Lung (tissue), 12 donors: Measurements from ENCODE around the gene PNMA8C. TPM values are rescaled to one million over a fixed set of nuclear protein-coding genes. Genes with fewer than 3 reads are reported as not detected.

Experiments
- ATAC-seq: fragments of 200-7000 bp; cut with Tn5 transposase; one replicate; pipeline ENCODE4 v1.9.1; 2020; ENCODE audit warnings: moderate number of reproducible peaks; ENCODE audit not compliant: insufficient read depth, low FRiP score
- DNase-seq, 3 donors: peaks; one replicate each; pipeline ENCODE4 v3.0.0-alpha.2; 2013 to 2017
- H3K27ac ChIP-seq, 2 donors: one replicate each; pipeline ENCODE4 v1.5.1; 2013; ENCODE audit warnings: mild to moderate bottlenecking in 2 of 2, moderate library complexity in 2 of 2, control low read depth in 1 of 2, inconsistent platforms in 1 of 2, low read depth in 1 of 2, low read length in 1 of 2
- H3K27me3 ChIP-seq, 3 donors: one replicate each; pipeline ENCODE4 v1.5.1; 2013; ENCODE audit warnings: low read length in 2 of 3; ENCODE audit not compliant: control insufficient read depth in 3 of 3, insufficient read depth in 3 of 3
- H3K36me3 ChIP-seq, 4 donors: one replicate each; pipeline ENCODE4 v1.5.1; 2013; ENCODE audit warnings: low read length in 4 of 4, mild to moderate bottlenecking in 1 of 4, moderate library complexity in 1 of 4; ENCODE audit not compliant: control insufficient read depth in 4 of 4, insufficient read depth in 4 of 4
- H3K4me1 ChIP-seq, 5 donors: one replicate each; pipeline ENCODE4 v1.5.1; 2013; ENCODE audit warnings: low read length in 5 of 5, mild to moderate bottlenecking in 2 of 5, moderate library complexity in 1 of 5; ENCODE audit not compliant: control insufficient read depth in 5 of 5, insufficient read depth in 5 of 5
- H3K4me3 ChIP-seq: one replicate; pipeline ENCODE4 v1.5.1; 2013; ENCODE audit warnings: mild to moderate bottlenecking, control low read depth, moderate library complexity
- H3K9ac ChIP-seq, 2 donors: one replicate each; pipeline ENCODE4 v1.5.1; 2013; ENCODE audit warnings: low read length in 2 of 2, control low read depth in 1 of 2; ENCODE audit not compliant: insufficient read depth in 1 of 2
- H3K9me3 ChIP-seq, 4 donors: one replicate each; pipeline ENCODE4 v1.5.1; 2013; ENCODE audit warnings: low read length in 3 of 4, mild to moderate bottlenecking in 1 of 4, moderate library complexity in 1 of 4; ENCODE audit not compliant: control insufficient read depth in 4 of 4, insufficient read depth in 3 of 4
- WGBS, 2 donors: extraction: QIAGEN DNeasy Blood & Tissue Kit; methylation state at CpG; one replicate each; pipeline ENCODE4 v1.1.7; 2013; 5-methylcytosine and 5-hydroxymethylcytosine counted together
- polyA plus RNA-seq, 2 donors: library from polyadenylated mRNA; stranded (reverse); fragments of 200-250 nt; gene quantifications; one replicate each; pipeline ENCODE4 v1.2.1, GENCODE V29; 2013
- total RNA-seq, 2 donors: library from RNA; depleted of rRNA in 1 of 2; stranded (reverse); fragments of >200 nt in 1 of 2; gene quantifications; one replicate each; pipeline ENCODE4 v1.2.1, GENCODE V29; 2014 to 2021
- TF ChIP-seq, protein P1 (sequence below): IDR thresholded peaks from 2 replicates; pipeline ENCODE4 v1.5.1; 2012; ENCODE audit warnings: mild to moderate bottlenecking; ENCODE audit errors: control extremely low read depth, extremely low read depth
- donor health status: control.
- donor health status: control.
- donor health status: Bipolar disorder and iron deficiency.
- donor health status: healthy.
- donor health status: DM: yes; HTN: yes; CAD: no.

PNMA8C gene
- total and polyA plus RNA-seq, 4 donors = 0.04 to 1.2 (median 0.47) TPM

DNA sequence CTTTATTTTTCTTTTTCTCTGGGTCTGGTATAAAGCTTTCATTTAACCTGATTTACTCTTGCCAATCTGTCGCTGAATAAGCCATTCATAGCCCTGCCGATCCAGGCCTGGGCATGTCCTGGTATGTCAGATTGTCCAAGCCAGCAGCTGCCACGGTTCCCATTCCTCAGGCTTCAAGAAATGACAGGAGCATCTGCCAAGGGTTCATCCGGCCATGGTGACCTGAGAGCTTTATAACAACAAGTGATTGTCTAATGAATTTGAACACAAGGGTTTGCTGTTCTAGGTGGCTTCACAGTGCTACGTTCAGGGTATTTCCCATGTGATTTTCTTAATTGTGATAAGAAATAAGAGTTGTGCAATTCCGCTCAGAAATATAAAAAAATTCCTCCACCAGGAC lies 22.6 kb upstream of the PNMA8C start:
- no peaks in the 10 kb centered on the region for H3K27me3 ChIP-seq
- H3K27ac ChIP-seq = no peak overlapping the region
- 71 to 76% methylated on average over 6 of the region's 6 CpGs for WGBS, 2 donors
- H3K4me1 ChIP-seq = peaks cover 0 to 4% (median 0%) of the 10 kb centered on the region in 5 donors
- DNase-seq (no peak), ATAC-seq (no peak)
- H3K9me3 ChIP-seq = no peaks in the 10 kb centered on the region
- H3K4me3 ChIP-seq = no peak overlapping the region
- no peak overlapping the region for H3K9ac ChIP-seq
- TF ChIP-seq, protein P1, sequence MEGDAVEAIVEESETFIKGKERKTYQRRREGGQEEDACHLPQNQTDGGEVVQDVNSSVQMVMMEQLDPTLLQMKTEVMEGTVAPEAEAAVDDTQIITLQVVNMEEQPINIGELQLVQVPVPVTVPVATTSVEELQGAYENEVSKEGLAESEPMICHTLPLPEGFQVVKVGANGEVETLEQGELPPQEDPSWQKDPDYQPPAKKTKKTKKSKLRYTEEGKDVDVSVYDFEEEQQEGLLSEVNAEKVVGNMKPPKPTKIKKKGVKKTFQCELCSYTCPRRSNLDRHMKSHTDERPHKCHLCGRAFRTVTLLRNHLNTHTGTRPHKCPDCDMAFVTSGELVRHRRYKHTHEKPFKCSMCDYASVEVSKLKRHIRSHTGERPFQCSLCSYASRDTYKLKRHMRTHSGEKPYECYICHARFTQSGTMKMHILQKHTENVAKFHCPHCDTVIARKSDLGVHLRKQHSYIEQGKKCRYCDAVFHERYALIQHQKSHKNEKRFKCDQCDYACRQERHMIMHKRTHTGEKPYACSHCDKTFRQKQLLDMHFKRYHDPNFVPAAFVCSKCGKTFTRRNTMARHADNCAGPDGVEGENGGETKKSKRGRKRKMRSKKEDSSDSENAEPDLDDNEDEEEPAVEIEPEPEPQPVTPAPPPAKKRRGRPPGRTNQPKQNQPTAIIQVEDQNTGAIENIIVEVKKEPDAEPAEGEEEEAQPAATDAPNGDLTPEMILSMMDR = no peak
- no peaks in the 10 kb centered on the region for H3K36me3 ChIP-seq

DNA sequence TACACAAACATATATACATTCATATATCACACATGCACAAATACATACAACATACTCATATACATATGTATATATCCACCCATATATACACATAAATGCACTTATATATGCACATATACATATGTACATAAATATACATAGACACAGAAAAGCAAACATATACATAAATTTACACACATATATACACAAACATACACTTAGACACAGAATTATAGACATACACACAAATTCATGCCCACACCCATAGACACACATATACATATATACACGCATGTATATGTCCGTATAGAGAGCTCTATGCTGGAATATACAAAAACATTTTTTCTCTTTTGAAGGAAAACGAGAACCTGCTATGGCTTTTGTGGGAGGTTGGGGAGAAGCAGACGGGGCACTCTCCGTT lies 22.0 kb upstream of the PNMA8C start:
- peaks cover 0 to 4% (median 0%) of the 10 kb centered on the region in 5 donors for H3K4me1 ChIP-seq
- TF ChIP-seq, protein P1 = no peak
- 80 to 84% methylated on average over 5 of the region's 5 CpGs for WGBS, 2 donors
- ATAC-seq (no peak), DNase-seq (no peak)
- H3K27me3 ChIP-seq = no peaks in the 10 kb centered on the region
- no peaks in the 10 kb centered on the region for H3K36me3 ChIP-seq
- no peak overlapping the region for H3K27ac ChIP-seq
- H3K9me3 ChIP-seq = no peaks in the 10 kb centered on the region
- no peak overlapping the region for H3K4me3 ChIP-seq
- no peak overlapping the region for H3K9ac ChIP-seq

DNA sequence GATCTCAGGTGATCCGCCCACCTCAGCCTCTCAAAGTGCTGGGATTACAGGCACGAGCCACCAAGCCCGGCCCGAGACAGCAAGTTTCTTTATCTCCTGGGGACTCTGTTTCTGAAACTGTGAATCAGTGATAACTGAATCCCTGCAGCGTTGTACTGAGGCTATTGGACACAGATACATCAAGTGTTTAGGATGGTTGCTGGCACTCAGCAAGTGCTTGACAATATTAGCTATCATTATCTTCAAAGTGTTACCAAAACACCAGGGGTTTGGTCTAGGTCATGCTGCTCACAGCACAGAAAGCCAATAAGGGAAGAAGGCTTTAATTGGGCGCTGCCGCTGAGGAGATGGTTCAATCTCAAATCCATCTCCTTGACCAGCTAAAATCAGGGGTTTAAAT lies 20.5 kb upstream of the PNMA8C start:
- Histone ChIP-seq H3K36me3 (no peaks in the 10 kb centered on the region), H3K9me3 (no peaks in the 10 kb centered on the region), H3K27ac (no peak overlapping the region), H3K9ac (no peak overlapping the region), H3K4me3 (no peak overlapping the region), H3K4me1 (peaks cover 0 to 4% (median 0%) of the 10 kb centered on the region in 5 donors), H3K27me3 (no peaks in the 10 kb centered on the region)
- ATAC-seq (no peak), DNase-seq (no peak)
- TF ChIP-seq, protein P1 = no peak
- 58 to 64% methylated on average over 7 of the region's 7 CpGs for WGBS, 2 donors

DNA sequence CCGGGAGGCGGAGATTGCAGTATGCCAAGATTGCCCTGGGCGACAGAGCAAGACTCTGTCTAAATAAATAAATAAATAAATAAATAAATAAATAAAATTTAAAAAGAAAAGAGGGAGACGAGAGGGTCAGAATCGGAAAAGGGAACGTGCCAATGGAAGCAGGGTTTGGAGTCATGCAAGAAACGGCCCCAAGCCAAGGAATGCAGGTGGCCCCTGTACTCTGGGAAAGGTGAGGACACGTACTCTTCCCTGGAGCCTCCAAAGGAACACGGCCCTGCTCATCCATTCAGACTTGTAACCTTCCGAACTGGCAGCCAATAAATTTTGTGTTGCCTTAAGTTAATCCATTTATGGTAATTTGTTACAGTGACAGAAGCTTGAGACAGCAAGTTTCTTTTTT lies 19.9 kb upstream of the PNMA8C start:
- no peaks in the 10 kb centered on the region for H3K27me3 ChIP-seq
- no peak overlapping the region for H3K9ac ChIP-seq
- TF ChIP-seq, protein P1 = no peak
- H3K4me3 ChIP-seq = no peak overlapping the region
- peaks cover 0 to 4% (median 0%) of the 10 kb centered on the region in 5 donors for H3K4me1 ChIP-seq
- 95 to 96% methylated on average over 10 of the region's 10 CpGs for WGBS, 2 donors
- ATAC-seq (no peak), DNase-seq (no peak)
- H3K9me3 ChIP-seq = no peaks in the 10 kb centered on the region
- H3K27ac ChIP-seq = no peak overlapping the region
- H3K36me3 ChIP-seq = no peaks in the 10 kb centered on the region
